Small intestine (tissue), 7 donors: ENCODE results near the gene HS6ST3. TPM values are rescaled to one million over a fixed set of nuclear protein-coding genes. Genes with fewer than 3 reads are reported as not detected.

ENCODE experiments used
- DNase-seq, 2 donors: peaks; one replicate each; pipeline versions ENCODE4 v3.0.0 to v3.0.0-alpha.2; 2013
- FAIRE-seq: peaks from 2 replicates; lab custom pipeline; 2012; peaks lifted over from hg19 to GRCh38; lab: Jason Lieb, UNC
- H3K27ac ChIP-seq, 3 donors: one replicate each; pipeline ENCODE4 v1.5.1; 2013; ENCODE audit warnings: low read length in 2 of 3, mild to moderate bottlenecking in 2 of 3, control low read depth in 1 of 3, inconsistent platforms in 1 of 3, low read depth in 1 of 3, moderate library complexity in 1 of 3
- H3K27me3 ChIP-seq, 3 donors: one replicate each; pipeline ENCODE4 v1.6.1; 2013; ENCODE audit warnings: low read length in 3 of 3, inconsistent platforms in 1 of 3; ENCODE audit not compliant: control insufficient read depth in 3 of 3, insufficient read depth in 3 of 3
- H3K36me3 ChIP-seq, 3 donors: one replicate each; pipeline ENCODE4 v1.6.1; 2013; ENCODE audit warnings: low read length in 3 of 3, inconsistent platforms in 1 of 3, low read depth in 1 of 3, mild to moderate bottlenecking in 1 of 3, moderate library complexity in 1 of 3; ENCODE audit not compliant: control insufficient read depth in 3 of 3, insufficient read depth in 2 of 3
- H3K4me1 ChIP-seq, 3 donors: one replicate each; pipeline ENCODE4 v1.6.1; 2013; ENCODE audit warnings: low read length in 2 of 3, inconsistent platforms in 1 of 3, low read depth in 1 of 3, mild to moderate bottlenecking in 1 of 3, moderate library complexity in 1 of 3; ENCODE audit not compliant: control insufficient read depth in 3 of 3, insufficient read depth in 2 of 3
- H3K4me3 ChIP-seq, 3 donors: one replicate each; pipeline ENCODE4 v1.5.1; 2013; ENCODE audit warnings: low read length in 3 of 3, control low read depth in 1 of 3, inconsistent platforms in 1 of 3, low read depth in 1 of 3, mild to moderate bottlenecking in 1 of 3, moderate library complexity in 1 of 3
- H3K9me3 ChIP-seq, 2 donors: one replicate each; pipeline ENCODE4 v1.6.1; 2013; ENCODE audit warnings: low read depth in 1 of 2, low read length in 1 of 2; ENCODE audit not compliant: control insufficient read depth in 2 of 2, insufficient read depth in 1 of 2
- WGBS, 3 donors: extraction: QIAGEN DNeasy Blood & Tissue Kit; methylation state at CpG; one replicate each; pipeline ENCODE4 v1.1.7; 2013; 5-methylcytosine and 5-hydroxymethylcytosine counted together
- polyA plus RNA-seq, 4 donors: library from polyadenylated mRNA; stranded (reverse) in 3 of 4; unstranded in 1 of 4; fragments of 200-250 nt in 3 of 4; fragments of 120-200 nt in 1 of 4; gene quantifications; one replicate each; pipeline versions ENCODE4 v1.2.1 to v1.2.3, GENCODE V29; 2013
- donor health status: healthy with polysubstance abuse.
- donor health status: control.
- donor health status: control.
- donor health status: Bipolar disorder and iron deficiency.
- donor health status: healthy.

The HS6ST3 gene
- polyA plus RNA-seq, 4 donors: under 0.01 to 0.86 (median 0.54) TPM; not detected in 1

DNA sequence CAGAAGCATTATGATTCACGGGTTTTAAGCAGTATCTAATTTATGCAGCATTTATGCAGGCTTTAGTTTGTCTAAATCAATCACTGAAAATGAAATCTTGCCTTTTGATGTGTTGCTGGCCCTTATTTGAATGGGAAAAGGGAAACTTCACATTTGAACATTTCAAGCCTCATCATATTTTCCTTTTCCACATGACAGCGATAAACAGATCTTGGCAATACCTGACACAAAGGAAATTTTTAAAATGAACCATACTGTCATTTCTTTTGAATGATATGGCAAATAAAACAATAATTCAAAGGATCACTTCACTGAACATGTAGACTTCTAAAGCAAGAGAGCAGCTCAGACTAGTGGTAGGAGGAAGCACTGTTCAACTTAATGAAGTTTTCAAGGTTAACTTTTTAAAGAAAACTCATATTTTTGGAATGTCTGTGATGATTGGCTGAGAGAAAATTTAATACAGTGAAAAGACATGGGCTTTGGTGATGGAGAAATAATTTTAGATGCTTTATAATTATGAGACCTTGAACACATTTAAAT lies 706.3 kb downstream of the HS6ST3 start:
- Histone ChIP-seq H3K36me3 (no peaks in the 10 kb centered on the region), H3K27ac (no peak overlapping the region), H3K9me3 (no peaks in the 10 kb centered on the region), H3K4me1 (peaks cover 0 to 5% (median 0%) of the 10 kb centered on the region in 3 donors), H3K4me3 (no peak overlapping the region), H3K27me3 (no peaks in the 10 kb centered on the region)
- WGBS, 3 donors: 82 to 91% (median 82%) methylated on average over 2 of the region's 2 CpGs
- no peak for DNase-seq
- no peak for FAIRE-seq

DNA sequence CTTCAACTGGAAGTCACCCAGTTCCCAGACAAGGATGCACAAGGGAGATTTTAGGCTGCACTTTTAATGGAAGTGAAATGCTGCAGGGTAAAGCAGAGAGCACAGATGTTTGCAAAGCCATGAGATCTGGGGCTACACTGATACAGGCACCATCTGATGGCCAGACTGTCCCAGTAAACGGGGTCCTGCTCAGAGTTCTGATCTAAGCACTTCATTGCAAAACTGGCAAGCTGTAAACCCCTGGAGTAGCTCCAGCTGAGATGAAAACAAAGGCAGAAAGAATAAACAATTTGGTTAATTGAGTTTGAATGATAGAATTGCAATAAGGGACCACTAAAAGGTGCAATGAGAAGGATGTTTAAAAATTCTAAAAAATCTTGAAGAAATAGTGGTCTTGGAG lies 707.2 kb downstream of the HS6ST3 start:
- Histone ChIP-seq H3K27ac (no peak overlapping the region), H3K9me3 (no peaks in the 10 kb centered on the region), H3K4me1 (peaks cover 0 to 5% (median 0%) of the 10 kb centered on the region in 3 donors), H3K36me3 (no peaks in the 10 kb centered on the region), H3K27me3 (no peaks in the 10 kb centered on the region), H3K4me3 (no peak overlapping the region)
- WGBS, 3 donors: 11 to 24% (median 12%) methylated on average over 1 of the region's 1 CpG
- FAIRE-seq (no peak), DNase-seq (no peak)

DNA sequence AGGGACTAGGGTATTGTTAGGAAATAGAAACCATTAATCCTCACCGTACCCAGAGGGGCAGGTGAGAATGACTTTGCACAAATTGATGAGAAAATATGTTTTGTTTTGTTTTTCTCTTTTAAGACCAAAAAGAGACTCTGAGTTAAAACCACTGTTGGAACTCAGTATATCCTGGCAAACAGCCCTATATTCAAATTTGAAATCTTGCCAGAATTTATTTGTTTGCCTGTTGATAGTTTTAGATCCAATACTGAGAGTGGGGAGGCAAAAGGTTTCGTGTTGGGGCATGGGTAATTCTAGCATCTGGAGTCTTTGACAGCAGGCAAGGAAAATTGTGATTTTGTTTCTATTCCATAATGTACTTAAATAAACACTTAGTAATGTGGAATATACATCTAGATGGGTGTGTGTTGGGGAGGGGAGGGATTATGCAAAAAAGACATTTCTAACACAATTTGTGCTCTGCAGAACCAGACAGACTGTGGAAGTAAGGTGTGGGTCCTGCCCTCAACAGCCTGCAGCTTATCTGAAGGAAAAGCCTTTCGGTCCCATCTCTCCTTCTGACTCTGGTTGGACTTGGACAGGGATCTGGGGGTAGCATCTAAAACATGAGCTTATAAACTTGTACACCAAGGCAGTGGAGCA lies 713.7 kb downstream of the HS6ST3 start:
- WGBS, 3 donors: 71 to 92% (median 74%) methylated on average over 3 of the region's 3 CpGs
- DNase-seq (no peak), FAIRE-seq (no peak)
- Histone ChIP-seq H3K27ac (no peak overlapping the region), H3K4me1 (peaks cover 2 to 12% (median 6%) of the 10 kb centered on the region in 3 donors), H3K36me3 (no peaks in the 10 kb centered on the region), H3K9me3 (no peaks in the 10 kb centered on the region), H3K4me3 (no peak overlapping the region), H3K27me3 (no peaks in the 10 kb centered on the region)

DNA sequence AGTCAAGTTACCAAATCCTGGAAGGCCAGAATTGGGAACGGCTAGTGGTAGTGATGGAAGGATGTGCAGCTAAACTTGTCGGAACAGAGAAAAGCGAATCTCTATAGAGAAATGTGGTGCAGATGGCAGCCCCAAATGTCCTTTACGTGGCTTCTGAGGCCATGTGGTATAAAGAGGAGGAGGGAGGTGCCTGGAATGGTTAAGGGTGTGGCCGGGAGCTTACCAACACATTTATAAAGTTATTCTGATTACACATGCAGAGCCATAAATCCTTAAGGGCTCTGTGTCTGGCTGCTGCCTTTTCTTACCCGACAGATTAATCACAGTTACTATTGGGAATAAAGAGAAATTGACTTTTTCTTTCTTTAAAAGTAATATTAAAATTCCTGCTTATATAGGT lies 714.3 kb downstream of the HS6ST3 start:
- WGBS, 3 donors: 55 to 73% (median 64%) methylated on average over 6 of the region's 6 CpGs
- Histone ChIP-seq H3K27ac (no peak overlapping the region), H3K4me1 (peaks cover 2 to 18% (median 6%) of the 10 kb centered on the region in 3 donors), H3K36me3 (no peaks in the 10 kb centered on the region), H3K27me3 (no peaks in the 10 kb centered on the region), H3K4me3 (no peak overlapping the region), H3K9me3 (no peaks in the 10 kb centered on the region)
- DNase-seq (peak in 1 of 2 donors; percentile 61), FAIRE-seq (no peak)

DNA sequence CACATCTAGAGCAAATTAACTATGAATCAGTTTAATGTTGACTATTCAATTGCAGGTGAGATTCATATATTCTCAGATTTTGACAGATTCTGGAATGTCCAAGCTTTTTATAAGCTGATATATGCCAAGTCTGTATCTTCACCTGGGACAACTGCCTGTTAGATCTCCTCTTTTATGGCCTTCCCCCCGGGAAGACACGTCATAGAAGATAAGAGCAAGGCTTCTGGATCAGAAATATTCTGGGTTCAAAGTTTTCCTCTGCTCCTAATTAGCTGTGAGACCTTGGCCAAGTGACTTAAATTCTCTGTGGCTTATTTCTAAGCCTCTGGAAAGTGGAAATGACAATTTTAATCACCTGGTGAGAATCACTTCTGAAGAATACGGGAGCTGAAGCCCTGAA lies 716.8 kb downstream of the HS6ST3 start:
- DNase-seq: peak; percentile 52 to 83
- WGBS, 3 donors: 20 to 64% (median 29%) methylated on average over 3 of the region's 3 CpGs

DNA sequence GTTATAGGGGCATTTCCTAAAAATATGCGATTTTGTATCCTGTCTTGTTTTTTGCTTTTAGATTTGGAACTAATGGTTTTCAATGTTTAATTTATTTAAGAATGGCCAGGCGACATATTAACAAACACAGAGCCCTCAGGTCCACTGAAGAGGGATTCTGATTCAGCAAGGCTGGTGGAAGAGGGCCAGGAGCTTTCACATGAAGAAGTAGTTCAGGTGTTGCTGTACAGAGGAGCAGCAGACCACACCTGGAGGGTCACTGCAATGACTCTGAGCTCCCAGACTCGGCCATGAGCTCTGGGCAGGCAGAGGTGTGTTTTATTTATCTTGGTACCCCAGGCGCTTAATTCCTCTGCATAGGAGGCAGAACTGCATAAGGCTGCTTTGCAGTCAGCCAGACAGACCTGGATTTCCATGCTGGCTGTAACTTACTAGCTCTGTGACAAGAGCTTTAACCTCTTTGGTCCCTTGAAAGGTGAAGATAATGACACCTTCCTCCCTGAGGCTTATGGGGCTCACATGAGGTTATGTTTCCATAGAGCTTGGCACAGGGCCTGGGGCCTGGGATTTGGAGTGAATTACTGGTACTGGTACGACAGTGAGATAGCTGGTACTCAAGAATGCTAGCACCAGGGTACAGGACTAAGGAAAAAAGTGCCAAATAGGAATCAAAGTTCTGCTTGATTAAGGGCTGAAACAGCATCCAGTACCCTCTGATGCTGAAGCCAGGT lies 719.6 kb downstream of the HS6ST3 start:
- H3K36me3 ChIP-seq: no peaks in the 10 kb centered on the region
- FAIRE-seq (no peak), DNase-seq (no peak)
- WGBS, 3 donors: 38 to 71% (median 51%) methylated on average over 5 of the region's 5 CpGs
- peak overlapping the region in 2 of 3 donors; percentile 9 to 81 for H3K27ac ChIP-seq
- H3K4me3 ChIP-seq: no peak overlapping the region
- H3K9me3 ChIP-seq: no peaks in the 10 kb centered on the region
- H3K4me1 ChIP-seq: peaks cover 2 to 26% (median 6%) of the 10 kb centered on the region in 3 donors
- no peaks in the 10 kb centered on the region for H3K27me3 ChIP-seq

More for the DNA sequence above, 716.8 kb downstream of the HS6ST3 start:
- Histone ChIP-seq H3K4me1 (peaks cover 2 to 26% (median 9%) of the 10 kb centered on the region in 3 donors), H3K27ac (no peak overlapping the region), H3K4me3 (no peak overlapping the region), H3K9me3 (no peaks in the 10 kb centered on the region), H3K36me3 (no peaks in the 10 kb centered on the region), H3K27me3 (no peaks in the 10 kb centered on the region)
- FAIRE-seq: no peak

DNA sequence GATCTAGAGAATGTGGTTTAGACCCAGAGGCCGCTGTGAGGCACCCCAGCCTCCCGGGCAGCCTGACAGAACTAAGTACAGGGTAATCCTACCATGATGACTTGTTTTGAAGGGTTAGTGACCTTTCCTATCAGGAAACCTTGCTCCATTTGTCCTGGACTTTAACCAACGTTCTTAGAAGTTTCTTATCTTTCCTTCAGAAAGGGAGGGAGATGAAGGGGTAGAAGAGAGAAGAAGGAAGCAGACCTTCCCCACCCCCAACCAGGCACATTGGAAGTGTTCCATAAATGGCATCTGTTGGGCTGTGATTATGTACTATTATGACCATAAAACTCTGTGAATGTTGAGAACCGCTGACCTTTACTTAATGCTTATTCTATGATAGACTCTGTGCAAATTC lies 720.2 kb downstream of the HS6ST3 start:
- no peak overlapping the region for H3K4me3 ChIP-seq
- peak; percentile 89 to 96 for DNase-seq
- no peak for FAIRE-seq
- no peaks in the 10 kb centered on the region for H3K9me3 ChIP-seq
- peak overlapping the region in 1 of 3 donors; percentile 81 for H3K27ac ChIP-seq
- 5 to 42% (median 29%) methylated on average over 4 of the region's 4 CpGs for WGBS, 3 donors
- no peaks in the 10 kb centered on the region for H3K36me3 ChIP-seq
- no peaks in the 10 kb centered on the region for H3K27me3 ChIP-seq
- H3K4me1 ChIP-seq: peaks cover 2 to 26% (median 6%) of the 10 kb centered on the region in 3 donors

DNA sequence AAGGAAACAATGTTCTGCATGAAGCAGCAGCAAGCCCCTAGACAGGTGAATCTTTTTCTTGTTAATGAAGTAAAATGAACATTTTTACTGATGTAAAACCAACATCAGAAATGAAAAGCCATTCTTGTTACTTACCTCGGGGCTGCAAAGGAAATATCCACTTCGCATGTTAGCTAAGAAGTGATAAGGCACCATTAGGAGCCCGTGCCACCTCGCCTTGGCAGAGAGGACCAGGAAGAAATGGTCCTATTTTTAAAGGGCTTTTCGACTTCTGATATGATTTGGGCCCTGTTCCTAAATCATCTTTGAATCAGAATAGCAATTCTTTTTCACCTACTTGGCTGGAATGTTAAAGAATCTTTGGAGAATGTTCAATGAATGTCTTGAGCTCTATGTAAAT lies 721.1 kb downstream of the HS6ST3 start:
- H3K27ac ChIP-seq: no peak overlapping the region

More for the DNA sequence above, 721.1 kb downstream of the HS6ST3 start:
- 9 to 49% (median 14%) methylated on average over 5 of the region's 5 CpGs for WGBS, 3 donors
- Histone ChIP-seq H3K4me3 (no peak overlapping the region), H3K27me3 (no peaks in the 10 kb centered on the region), H3K4me1 (peaks cover 2 to 26% (median 6%) of the 10 kb centered on the region in 3 donors), H3K9me3 (no peaks in the 10 kb centered on the region), H3K36me3 (no peaks in the 10 kb centered on the region)
- FAIRE-seq: no peak
- no peak for DNase-seq
